Gastrocnemius medialis (tissue), 4 donors: Measurements from ENCODE around the gene ZNF362.

ENCODE experiments used
- POLR2A ChIP-seq, 2 donors: fragments of 450-650 bp; IDR thresholded peaks; one replicate each; pipeline ENCODE4 v1.6.1; 2017; ENCODE audit warnings: antibody characterized with exemption in 2 of 2, mild to moderate bottlenecking in 2 of 2, moderate library complexity in 2 of 2
- TF ChIP-seq, protein P1 (sequence below), 5 experiments: fragments of 450-650 bp in 3 of 5; fragments of 200-600 bp in 2 of 5; sonication (generic) in 2 of 5; IDR thresholded peaks in 4 of 5; conservative IDR thresholded peaks in 1 of 5; 1 replicate in 4 of 5; 2 replicates in 1 of 5; pipeline ENCODE4 v1.5.1; 2016 to 2019; ENCODE audit warnings: antibody characterized with exemption in 5 of 5, mild to moderate bottlenecking in 3 of 5, moderate library complexity in 3 of 5

DNA sequence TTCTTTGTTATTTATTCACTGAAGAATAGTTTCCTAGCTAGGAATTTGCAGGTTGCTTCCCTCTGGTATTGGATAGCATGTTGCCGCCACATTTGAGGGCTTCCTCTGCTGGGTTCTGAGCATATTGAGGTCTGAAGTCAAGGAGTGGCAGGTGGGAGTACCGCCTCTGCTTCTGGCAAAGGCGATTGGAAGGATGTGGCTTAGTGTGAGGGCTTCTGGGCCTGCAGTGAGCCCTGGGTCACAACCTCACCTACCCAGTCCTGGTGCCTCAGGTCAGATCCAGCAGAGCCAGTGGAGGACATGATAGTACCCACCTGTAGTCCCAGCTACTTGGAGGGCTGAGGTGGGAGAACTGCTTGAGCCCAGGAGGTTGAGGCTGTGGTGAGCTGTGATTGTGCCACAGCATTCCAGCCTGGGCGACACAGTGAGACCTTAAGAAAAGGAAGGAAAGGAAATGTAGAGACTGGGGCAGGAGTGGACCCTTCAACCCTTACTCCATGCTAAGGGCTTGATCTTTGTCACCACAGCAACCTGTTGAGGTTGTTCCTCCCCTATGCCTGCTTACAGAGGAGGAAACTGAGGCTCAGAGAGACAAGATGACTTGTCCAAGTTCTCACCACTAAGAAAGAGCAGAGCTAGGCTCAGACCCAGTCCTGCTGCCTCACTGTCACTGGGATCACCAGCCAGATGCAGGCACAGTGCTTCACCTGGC, 41.8 kb downstream of the ZNF362 start:
- TF ChIP-seq, protein P1, sequence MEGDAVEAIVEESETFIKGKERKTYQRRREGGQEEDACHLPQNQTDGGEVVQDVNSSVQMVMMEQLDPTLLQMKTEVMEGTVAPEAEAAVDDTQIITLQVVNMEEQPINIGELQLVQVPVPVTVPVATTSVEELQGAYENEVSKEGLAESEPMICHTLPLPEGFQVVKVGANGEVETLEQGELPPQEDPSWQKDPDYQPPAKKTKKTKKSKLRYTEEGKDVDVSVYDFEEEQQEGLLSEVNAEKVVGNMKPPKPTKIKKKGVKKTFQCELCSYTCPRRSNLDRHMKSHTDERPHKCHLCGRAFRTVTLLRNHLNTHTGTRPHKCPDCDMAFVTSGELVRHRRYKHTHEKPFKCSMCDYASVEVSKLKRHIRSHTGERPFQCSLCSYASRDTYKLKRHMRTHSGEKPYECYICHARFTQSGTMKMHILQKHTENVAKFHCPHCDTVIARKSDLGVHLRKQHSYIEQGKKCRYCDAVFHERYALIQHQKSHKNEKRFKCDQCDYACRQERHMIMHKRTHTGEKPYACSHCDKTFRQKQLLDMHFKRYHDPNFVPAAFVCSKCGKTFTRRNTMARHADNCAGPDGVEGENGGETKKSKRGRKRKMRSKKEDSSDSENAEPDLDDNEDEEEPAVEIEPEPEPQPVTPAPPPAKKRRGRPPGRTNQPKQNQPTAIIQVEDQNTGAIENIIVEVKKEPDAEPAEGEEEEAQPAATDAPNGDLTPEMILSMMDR (IDR thresholded peaks at IDR 0.05 in 4 of 5, conservative IDR thresholded peaks at IDR 0.05 in 1 of 5), result no peak
- no peak for TF ChIP-seq POLR2A (IDR thresholded peaks at IDR 0.05)
